BE2C (cell line): Measurements from ENCODE around the gene KIRREL3.

Experiments
- DNase-seq: peaks from one replicate; pipeline ENCODE4 v3.0.0-alpha.2; 2020
- H3K27me3 ChIP-seq: fragments of 250-450 bp; sonication (Bioruptor Pico); 2 replicates; pipeline ENCODE4 v1.5.1; 2020; ENCODE audit warnings: mild to moderate bottlenecking
- H3K36me3 ChIP-seq: fragments of 250-450 bp; sonication (Bioruptor Pico); 2 replicates; pipeline ENCODE4 v1.5.1; 2020; ENCODE audit warnings: mild to moderate bottlenecking
- H3K4me1 ChIP-seq: fragments of 250-450 bp; sonication (Bioruptor Pico); 2 replicates; pipeline ENCODE4 v1.5.1; 2020
- H3K4me3 ChIP-seq: 2 replicates; pipeline ENCODE4 v1.5.1; 2011; ENCODE audit warnings: low read depth, low read length
- H3K9me3 ChIP-seq: fragments of 250-450 bp; sonication (Bioruptor Pico); 2 replicates; pipeline ENCODE4 v1.5.1; 2020
- CTCF ChIP-seq: IDR thresholded peaks from 2 replicates; pipeline ENCODE4 v1.5.1; 2012; ENCODE audit warnings: mild to moderate bottlenecking, low read depth, low read length

KIRREL3 gene

GRCh38 chr11:126914941-126915340 lies 85.6 kb downstream of the KIRREL3 start:
- no peak for DNase-seq
- H3K27me3 ChIP-seq, result no peaks in the 10 kb centered on the region; the same call in 1 of the 2 replicates
- no peaks in the 10 kb centered on the region for H3K9me3 ChIP-seq
- H3K4me3 ChIP-seq, result no peak overlapping the region
- TF ChIP-seq CTCF, result no peak
- no peaks in the 10 kb centered on the region for H3K4me1 ChIP-seq
- no peaks in the 10 kb centered on the region for H3K36me3 ChIP-seq

GRCh38 chr11:126914166-126914565 lies 86.4 kb downstream of the KIRREL3 start:
- TF ChIP-seq CTCF, result no peak
- Histone ChIP-seq H3K4me1 (no peaks in the 10 kb centered on the region), H3K4me3 (no peak overlapping the region), H3K9me3 (no peaks in the 10 kb centered on the region), H3K27me3 (no peaks in the 10 kb centered on the region; the same call in 1 of the 2 replicates), H3K36me3 (no peaks in the 10 kb centered on the region)
- no peak for DNase-seq

- no peaks in the 10 kb centered on the region for H3K36me3 ChIP-seq
- TF ChIP-seq CTCF, result no peak
- H3K9me3 ChIP-seq, result no peaks in the 10 kb centered on the region
- DNase-seq, result no peak
- no peak overlapping the region for H3K4me3 ChIP-seq
- H3K27me3 ChIP-seq, result peaks cover 26% of the 10 kb centered on the region
- no peaks in the 10 kb centered on the region for H3K4me1 ChIP-seq
Measured at GRCh38 chr11:126904520-126904919, 96.0 kb downstream of the KIRREL3 start.

GRCh38 chr11:126901783-126902182 lies 98.8 kb downstream of the KIRREL3 start:
- no peak for TF ChIP-seq CTCF
- no peaks in the 10 kb centered on the region for H3K4me1 ChIP-seq
- H3K36me3 ChIP-seq, result no peaks in the 10 kb centered on the region
- peaks cover 25% of the 10 kb centered on the region for H3K27me3 ChIP-seq
- no peaks in the 10 kb centered on the region for H3K9me3 ChIP-seq
- DNase-seq, result no peak
- H3K4me3 ChIP-seq, result no peak overlapping the region

- no peaks in the 10 kb centered on the region for H3K4me1 ChIP-seq
- no peak for DNase-seq
- TF ChIP-seq CTCF, result no peak
- no peak overlapping the region for H3K4me3 ChIP-seq
- no peaks in the 10 kb centered on the region for H3K9me3 ChIP-seq
- H3K36me3 ChIP-seq, result no peaks in the 10 kb centered on the region
- peaks cover 16% of the 10 kb centered on the region for H3K27me3 ChIP-seq
Measured at GRCh38 chr11:126899961-126900748, 100.4 kb downstream of the KIRREL3 start.

GRCh38 chr11:126898802-126899201 lies 101.8 kb downstream of the KIRREL3 start:
- Histone ChIP-seq H3K4me1 (no peaks in the 10 kb centered on the region), H3K27me3 (peaks cover 14% of the 10 kb centered on the region), H3K4me3 (no peak overlapping the region), H3K36me3 (no peaks in the 10 kb centered on the region), H3K9me3 (no peaks in the 10 kb centered on the region)
- TF ChIP-seq CTCF, result no peak
- DNase-seq, result no peak
